Loucy (cell line): ENCODE data around the gene GIPC2.

Experiments
- CTCF ChIP-seq: fragments of 200-600 bp; sonication (generic); conservative IDR thresholded peaks from 2 replicates; pipeline ENCODE4 v1.5.1; 2014; ENCODE audit warnings: mild to moderate bottlenecking, antibody characterized with exemption, low read length
- EZH2phosphoT487 ChIP-seq: fragments of 200-600 bp; IDR thresholded peaks from 2 replicates; pipeline ENCODE4 v1.6.1; 2018; ENCODE audit warnings: antibody characterized with exemption, mild to moderate bottlenecking, moderate library complexity, borderline replicate concordance

DNA sequence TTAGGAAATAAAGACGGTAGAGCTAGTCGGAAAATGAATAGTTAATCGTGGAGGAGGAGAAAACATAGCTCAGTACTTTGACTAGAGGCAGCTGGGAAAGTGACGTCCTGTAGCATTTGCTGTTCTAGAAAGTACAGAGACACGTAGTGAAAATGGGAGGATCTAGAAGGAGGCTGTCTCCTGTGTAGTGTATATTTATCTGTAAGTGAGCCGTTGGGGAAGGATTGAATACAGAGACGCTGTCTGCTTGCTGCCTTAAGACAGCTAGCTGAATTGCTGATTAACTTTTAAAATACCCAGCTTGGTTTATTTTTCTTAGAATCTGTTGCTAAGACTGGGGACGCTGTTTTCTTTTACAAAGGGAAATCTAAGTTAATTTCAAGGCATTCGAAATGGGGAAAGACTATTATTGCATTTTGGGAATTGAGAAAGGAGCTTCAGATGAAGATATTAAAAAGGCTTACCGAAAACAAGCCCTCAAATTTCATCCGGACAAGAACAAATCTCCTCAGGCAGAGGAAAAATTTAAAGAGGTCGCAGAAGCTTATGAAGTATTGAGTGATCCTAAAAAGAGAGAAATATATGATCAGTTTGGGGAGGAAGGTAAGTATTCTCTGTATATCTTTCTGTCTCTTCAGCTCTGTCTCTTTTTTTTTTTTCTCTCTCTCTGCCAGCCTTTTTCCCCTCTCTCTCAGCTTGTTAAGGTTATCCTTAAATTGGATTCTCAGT, 40.9 kb upstream of the GIPC2 start, which contains the start of gene DNAJB4:
- no peak for TF ChIP-seq CTCF
- TF ChIP-seq EZH2phosphoT487 = no peak
